WTC11 (cell line): ENCODE data around the gene TLE3. TPM values are rescaled to one million over a fixed set of nuclear protein-coding genes. Genes with fewer than 3 reads are reported as not detected.

Experiments used
- ATAC-seq: fragments of 200-7000 bp; cut with Tn5 transposase; 2 replicates; pipeline ENCODE4 v1.10.0; 2021; ENCODE audit warnings: mild to moderate bottlenecking, moderate library complexity
- CTCF ChIA-PET: fragments of 300-600 bp; sonication (Branson Sonifier 250); formaldehyde crosslinking; loops from one replicate; lab custom pipeline; 2021; ENCODE audit warnings: antibody characterized with exemption; lab: Charles Lee
- POLR2A ChIA-PET: fragments of 350-600 bp; sonication (Branson Sonifier 250); formaldehyde crosslinking; loops from one replicate; lab custom pipeline; 2021; ENCODE audit warnings: antibody characterized with exemption; lab: Charles Lee
- DNase-seq: peaks from one replicate; pipeline ENCODE4 v3.0.0; 2021; ENCODE audit warnings: low spot score
- H3K27ac Mint-ChIP-seq: 2 replicates; pipeline ENCODE4 v1.8.0; 2021; ENCODE audit warnings: mixed read lengths
- H3K27me3 Mint-ChIP-seq: 2 replicates; pipeline ENCODE4 v1.8.0; 2021; ENCODE audit warnings: low read depth, mild to moderate bottlenecking, moderate library complexity, mixed read lengths
- H3K36me3 Mint-ChIP-seq: 2 replicates; pipeline ENCODE4 v1.8.0; 2021; ENCODE audit warnings: mixed read lengths
- H3K4me1 Mint-ChIP-seq: 2 replicates; pipeline ENCODE4 v1.8.0; 2022; ENCODE audit warnings: mixed read lengths
- H3K4me3 Mint-ChIP-seq: 2 replicates; pipeline ENCODE4 v1.8.0; 2021; ENCODE audit warnings: mild to moderate bottlenecking, moderate library complexity, mixed read lengths
- H3K9me3 Mint-ChIP-seq: 2 replicates; pipeline ENCODE4 v1.8.0; 2021; ENCODE audit warnings: mixed read lengths
- SP1 ChIP-seq: sonication (generic); formaldehyde crosslinking; conservative IDR thresholded peaks from 2 replicates; pipeline ENCODE4 v1.8.1; 2022; ENCODE audit warnings: missing genetic modification reagents
- TEAD4 ChIP-seq: sonication (generic); formaldehyde crosslinking; IDR thresholded peaks from 2 replicates; pipeline ENCODE4 v1.8.0; 2022; ENCODE audit warnings: mild to moderate bottlenecking, missing genetic modification reagents
- ZBTB21 ChIP-seq: sonication (generic); formaldehyde crosslinking; IDR thresholded peaks from 2 replicates; pipeline ENCODE4 v1.8.1; 2023; ENCODE audit warnings: mild to moderate bottlenecking, missing genetic modification reagents, borderline replicate concordance
- total RNA-seq: library from RNA; stranded (reverse); gene quantifications from 3 replicates; pipeline ENCODE4 v1.2.3, GENCODE V29; 2021
- TF ChIP-seq, protein P1 (sequence below): sonication (generic); formaldehyde crosslinking; IDR thresholded peaks from 2 replicates; pipeline ENCODE4 v1.8.1; 2023; ENCODE audit warnings: mild to moderate bottlenecking, missing genetic modification reagents
- TF ChIP-seq, protein P2 (sequence below): fragments of 250-450 bp; sonication (Bioruptor Pico); IDR thresholded peaks from 2 replicates; pipeline ENCODE4 v1.9.0; 2021; ENCODE audit warnings: mild to moderate bottlenecking, borderline replicate concordance
- TF ChIP-seq, protein P3 (sequence below): fragments of 250-450 bp; sonication (Bioruptor Pico); IDR thresholded peaks from 2 replicates; pipeline ENCODE4 v1.9.0; 2021; ENCODE audit warnings: moderate library complexity, mild to moderate bottlenecking, inconsistent platforms, borderline replicate concordance
- TF ChIP-seq, protein P4 (sequence below): sonication (generic); formaldehyde crosslinking; IDR thresholded peaks from 2 replicates; pipeline ENCODE4 v1.8.0; 2022; ENCODE audit warnings: mild to moderate bottlenecking, missing genetic modification reagents
- TF ChIP-seq, protein P5 (sequence below): sonication (generic); formaldehyde crosslinking; IDR thresholded peaks from 2 replicates; pipeline ENCODE4 v1.8.0; 2022; ENCODE audit warnings: mild to moderate bottlenecking, missing genetic modification reagents
- TF ChIP-seq, protein P6 (sequence below): sonication (generic); formaldehyde crosslinking; IDR thresholded peaks from 2 replicates; pipeline ENCODE4 v1.8.0; 2022; ENCODE audit warnings: missing genetic modification reagents
- TF ChIP-seq, protein P7 (sequence below): sonication (generic); formaldehyde crosslinking; IDR thresholded peaks from 2 replicates; pipeline ENCODE4 v1.8.0; 2023; ENCODE audit warnings: missing genetic modification reagents

TLE3 gene
- total RNA-seq, 1 experiment from 2014 or later: 78.7 TPM

DNA sequence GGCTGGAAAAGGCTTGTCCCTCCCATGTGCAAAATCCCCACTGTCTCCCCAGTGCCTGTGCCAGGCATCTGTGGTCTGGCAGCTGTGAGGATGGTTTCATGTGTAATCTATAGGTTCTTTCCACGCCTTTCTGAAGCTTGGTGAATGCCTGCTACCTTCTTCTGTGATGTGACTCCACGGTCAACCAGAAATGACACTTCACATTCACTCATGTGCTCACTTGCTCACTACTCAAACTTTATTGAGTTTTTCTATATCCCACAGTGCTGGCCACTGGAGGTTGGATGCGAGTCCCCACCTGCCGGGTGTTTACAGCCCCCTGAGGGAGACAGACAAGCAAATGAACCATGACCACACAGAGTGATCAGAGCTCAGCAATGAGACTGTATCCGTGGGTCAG, 27.9 kb upstream of the TLE3 start (continued):
- TF ChIP-seq, protein P1, sequence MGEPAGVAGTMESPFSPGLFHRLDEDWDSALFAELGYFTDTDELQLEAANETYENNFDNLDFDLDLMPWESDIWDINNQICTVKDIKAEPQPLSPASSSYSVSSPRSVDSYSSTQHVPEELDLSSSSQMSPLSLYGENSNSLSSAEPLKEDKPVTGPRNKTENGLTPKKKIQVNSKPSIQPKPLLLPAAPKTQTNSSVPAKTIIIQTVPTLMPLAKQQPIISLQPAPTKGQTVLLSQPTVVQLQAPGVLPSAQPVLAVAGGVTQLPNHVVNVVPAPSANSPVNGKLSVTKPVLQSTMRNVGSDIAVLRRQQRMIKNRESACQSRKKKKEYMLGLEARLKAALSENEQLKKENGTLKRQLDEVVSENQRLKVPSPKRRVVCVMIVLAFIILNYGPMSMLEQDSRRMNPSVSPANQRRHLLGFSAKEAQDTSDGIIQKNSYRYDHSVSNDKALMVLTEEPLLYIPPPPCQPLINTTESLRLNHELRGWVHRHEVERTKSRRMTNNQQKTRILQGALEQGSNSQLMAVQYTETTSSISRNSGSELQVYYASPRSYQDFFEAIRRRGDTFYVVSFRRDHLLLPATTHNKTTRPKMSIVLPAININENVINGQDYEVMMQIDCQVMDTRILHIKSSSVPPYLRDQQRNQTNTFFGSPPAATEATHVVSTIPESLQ: no peak
- TF ChIP-seq ZBTB21 (CRISPR knock-in tag) (no peak), SP1 (CRISPR knock-in tag) (no peak), TEAD4 (CRISPR knock-in tag) (no peak)
- TF ChIP-seq, protein P2, sequence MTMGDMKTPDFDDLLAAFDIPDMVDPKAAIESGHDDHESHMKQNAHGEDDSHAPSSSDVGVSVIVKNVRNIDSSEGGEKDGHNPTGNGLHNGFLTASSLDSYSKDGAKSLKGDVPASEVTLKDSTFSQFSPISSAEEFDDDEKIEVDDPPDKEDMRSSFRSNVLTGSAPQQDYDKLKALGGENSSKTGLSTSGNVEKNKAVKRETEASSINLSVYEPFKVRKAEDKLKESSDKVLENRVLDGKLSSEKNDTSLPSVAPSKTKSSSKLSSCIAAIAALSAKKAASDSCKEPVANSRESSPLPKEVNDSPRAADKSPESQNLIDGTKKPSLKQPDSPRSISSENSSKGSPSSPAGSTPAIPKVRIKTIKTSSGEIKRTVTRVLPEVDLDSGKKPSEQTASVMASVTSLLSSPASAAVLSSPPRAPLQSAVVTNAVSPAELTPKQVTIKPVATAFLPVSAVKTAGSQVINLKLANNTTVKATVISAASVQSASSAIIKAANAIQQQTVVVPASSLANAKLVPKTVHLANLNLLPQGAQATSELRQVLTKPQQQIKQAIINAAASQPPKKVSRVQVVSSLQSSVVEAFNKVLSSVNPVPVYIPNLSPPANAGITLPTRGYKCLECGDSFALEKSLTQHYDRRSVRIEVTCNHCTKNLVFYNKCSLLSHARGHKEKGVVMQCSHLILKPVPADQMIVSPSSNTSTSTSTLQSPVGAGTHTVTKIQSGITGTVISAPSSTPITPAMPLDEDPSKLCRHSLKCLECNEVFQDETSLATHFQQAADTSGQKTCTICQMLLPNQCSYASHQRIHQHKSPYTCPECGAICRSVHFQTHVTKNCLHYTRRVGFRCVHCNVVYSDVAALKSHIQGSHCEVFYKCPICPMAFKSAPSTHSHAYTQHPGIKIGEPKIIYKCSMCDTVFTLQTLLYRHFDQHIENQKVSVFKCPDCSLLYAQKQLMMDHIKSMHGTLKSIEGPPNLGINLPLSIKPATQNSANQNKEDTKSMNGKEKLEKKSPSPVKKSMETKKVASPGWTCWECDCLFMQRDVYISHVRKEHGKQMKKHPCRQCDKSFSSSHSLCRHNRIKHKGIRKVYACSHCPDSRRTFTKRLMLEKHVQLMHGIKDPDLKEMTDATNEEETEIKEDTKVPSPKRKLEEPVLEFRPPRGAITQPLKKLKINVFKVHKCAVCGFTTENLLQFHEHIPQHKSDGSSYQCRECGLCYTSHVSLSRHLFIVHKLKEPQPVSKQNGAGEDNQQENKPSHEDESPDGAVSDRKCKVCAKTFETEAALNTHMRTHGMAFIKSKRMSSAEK (CRISPR knock-in tag): no peak
- TF ChIP-seq, protein P3, sequence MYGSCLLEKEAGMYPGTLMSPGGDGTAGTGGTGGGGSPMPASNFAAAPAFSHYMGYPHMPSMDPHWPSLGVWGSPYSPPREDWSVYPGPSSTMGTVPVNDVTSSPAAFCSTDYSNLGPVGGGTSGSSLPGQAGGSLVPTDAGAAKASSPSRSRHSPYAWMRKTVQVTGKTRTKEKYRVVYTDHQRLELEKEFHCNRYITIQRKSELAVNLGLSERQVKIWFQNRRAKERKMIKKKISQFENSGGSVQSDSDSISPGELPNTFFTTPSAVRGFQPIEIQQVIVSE (CRISPR knock-in tag): no peak
- TF ChIP-seq, protein P4, sequence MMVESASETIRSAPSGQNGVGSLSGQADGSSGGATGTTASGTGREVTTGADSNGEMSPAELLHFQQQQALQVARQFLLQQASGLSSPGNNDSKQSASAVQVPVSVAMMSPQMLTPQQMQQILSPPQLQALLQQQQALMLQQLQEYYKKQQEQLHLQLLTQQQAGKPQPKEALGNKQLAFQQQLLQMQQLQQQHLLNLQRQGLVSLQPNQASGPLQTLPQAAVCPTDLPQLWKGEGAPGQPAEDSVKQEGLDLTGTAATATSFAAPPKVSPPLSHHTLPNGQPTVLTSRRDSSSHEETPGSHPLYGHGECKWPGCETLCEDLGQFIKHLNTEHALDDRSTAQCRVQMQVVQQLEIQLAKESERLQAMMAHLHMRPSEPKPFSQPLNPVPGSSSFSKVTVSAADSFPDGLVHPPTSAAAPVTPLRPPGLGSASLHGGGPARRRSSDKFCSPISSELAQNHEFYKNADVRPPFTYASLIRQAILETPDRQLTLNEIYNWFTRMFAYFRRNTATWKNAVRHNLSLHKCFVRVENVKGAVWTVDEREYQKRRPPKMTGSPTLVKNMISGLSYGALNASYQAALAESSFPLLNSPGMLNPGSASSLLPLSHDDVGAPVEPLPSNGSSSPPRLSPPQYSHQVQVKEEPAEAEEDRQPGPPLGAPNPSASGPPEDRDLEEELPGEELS: no peak
- TF ChIP-seq, protein P5, sequence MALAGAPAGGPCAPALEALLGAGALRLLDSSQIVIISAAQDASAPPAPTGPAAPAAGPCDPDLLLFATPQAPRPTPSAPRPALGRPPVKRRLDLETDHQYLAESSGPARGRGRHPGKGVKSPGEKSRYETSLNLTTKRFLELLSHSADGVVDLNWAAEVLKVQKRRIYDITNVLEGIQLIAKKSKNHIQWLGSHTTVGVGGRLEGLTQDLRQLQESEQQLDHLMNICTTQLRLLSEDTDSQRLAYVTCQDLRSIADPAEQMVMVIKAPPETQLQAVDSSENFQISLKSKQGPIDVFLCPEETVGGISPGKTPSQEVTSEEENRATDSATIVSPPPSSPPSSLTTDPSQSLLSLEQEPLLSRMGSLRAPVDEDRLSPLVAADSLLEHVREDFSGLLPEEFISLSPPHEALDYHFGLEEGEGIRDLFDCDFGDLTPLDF (CRISPR knock-in tag): no peak
- TF ChIP-seq, protein P6, sequence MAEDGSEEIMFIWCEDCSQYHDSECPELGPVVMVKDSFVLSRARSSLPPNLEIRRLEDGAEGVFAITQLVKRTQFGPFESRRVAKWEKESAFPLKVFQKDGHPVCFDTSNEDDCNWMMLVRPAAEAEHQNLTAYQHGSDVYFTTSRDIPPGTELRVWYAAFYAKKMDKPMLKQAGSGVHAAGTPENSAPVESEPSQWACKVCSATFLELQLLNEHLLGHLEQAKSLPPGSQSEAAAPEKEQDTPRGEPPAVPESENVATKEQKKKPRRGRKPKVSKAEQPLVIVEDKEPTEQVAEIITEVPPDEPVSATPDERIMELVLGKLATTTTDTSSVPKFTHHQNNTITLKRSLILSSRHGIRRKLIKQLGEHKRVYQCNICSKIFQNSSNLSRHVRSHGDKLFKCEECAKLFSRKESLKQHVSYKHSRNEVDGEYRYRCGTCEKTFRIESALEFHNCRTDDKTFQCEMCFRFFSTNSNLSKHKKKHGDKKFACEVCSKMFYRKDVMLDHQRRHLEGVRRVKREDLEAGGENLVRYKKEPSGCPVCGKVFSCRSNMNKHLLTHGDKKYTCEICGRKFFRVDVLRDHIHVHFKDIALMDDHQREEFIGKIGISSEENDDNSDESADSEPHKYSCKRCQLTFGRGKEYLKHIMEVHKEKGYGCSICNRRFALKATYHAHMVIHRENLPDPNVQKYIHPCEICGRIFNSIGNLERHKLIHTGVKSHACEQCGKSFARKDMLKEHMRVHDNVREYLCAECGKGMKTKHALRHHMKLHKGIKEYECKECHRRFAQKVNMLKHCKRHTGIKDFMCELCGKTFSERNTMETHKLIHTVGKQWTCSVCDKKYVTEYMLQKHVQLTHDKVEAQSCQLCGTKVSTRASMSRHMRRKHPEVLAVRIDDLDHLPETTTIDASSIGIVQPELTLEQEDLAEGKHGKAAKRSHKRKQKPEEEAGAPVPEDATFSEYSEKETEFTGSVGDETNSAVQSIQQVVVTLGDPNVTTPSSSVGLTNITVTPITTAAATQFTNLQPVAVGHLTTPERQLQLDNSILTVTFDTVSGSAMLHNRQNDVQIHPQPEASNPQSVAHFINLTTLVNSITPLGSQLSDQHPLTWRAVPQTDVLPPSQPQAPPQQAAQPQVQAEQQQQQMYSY (CRISPR knock-in tag): no peak

DNA sequence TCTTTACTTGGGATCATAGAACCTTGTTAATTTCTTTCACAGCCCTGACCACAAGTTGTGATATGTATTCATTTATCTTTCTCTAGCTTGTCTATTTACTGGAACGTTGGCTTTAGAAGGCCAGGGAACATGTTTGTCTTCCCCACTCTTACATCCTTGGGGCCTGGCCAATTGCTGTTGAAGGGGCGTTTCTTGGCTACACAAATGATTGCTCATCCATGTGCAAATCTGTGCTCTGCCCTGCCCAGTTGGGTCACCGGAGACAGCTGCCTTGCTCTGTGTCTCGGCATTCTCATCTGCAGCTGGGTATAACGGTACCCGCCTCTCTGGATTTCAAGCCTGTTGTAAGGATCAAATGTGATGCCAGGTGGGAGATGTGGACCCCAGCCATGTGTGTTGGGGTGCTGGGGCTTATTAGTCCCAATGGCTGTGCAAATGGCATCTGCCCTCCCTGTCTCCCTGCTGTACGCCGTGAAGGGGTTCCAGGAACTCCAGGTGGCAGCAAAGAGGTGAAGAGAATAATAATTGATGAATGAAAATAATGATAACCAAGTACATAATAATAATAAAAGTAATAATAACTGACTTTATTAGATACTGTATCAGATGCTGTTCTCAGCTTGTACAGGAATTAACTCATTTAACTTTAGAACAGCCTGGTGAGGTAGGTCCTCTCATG, 24.0 kb upstream of the TLE3 start:
- ChIA-PET CTCF (interaction anchor here (0.7 kb wide), 1 partner anchor 345 kb away, joined by 3 read pairs; no protein-coding TSS in a partner anchor), POLR2A (no interaction called here)
- Mint-ChIP-seq H3K9me3 (no peaks in the 10 kb centered on the region), H3K4me1 (no peaks in the 10 kb centered on the region)
- no peak for DNase-seq
- TF ChIP-seq, protein P7, sequence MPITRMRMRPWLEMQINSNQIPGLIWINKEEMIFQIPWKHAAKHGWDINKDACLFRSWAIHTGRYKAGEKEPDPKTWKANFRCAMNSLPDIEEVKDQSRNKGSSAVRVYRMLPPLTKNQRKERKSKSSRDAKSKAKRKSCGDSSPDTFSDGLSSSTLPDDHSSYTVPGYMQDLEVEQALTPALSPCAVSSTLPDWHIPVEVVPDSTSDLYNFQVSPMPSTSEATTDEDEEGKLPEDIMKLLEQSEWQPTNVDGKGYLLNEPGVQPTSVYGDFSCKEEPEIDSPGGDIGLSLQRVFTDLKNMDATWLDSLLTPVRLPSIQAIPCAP (CRISPR knock-in tag): no peak
- TF ChIP-seq, all 79 proteins: peak for 0
- no peak overlapping the region for H3K27ac Mint-ChIP-seq
- no peak overlapping the region for H3K4me3 Mint-ChIP-seq
- ATAC-seq: no peak
- H3K36me3 Mint-ChIP-seq: no peaks in the 10 kb centered on the region
- H3K27me3 Mint-ChIP-seq: peaks cover 6% of the 10 kb centered on the region; the same call in 1 of the 2 replicates
